COR-L47 (cell line): ENCODE data around the gene STK11IP.

Experiments used
- DNase-seq: peaks from one replicate; lab custom pipeline; 2025; lab: John Stamatoyannopoulos, UW

The STK11IP gene

DNA sequence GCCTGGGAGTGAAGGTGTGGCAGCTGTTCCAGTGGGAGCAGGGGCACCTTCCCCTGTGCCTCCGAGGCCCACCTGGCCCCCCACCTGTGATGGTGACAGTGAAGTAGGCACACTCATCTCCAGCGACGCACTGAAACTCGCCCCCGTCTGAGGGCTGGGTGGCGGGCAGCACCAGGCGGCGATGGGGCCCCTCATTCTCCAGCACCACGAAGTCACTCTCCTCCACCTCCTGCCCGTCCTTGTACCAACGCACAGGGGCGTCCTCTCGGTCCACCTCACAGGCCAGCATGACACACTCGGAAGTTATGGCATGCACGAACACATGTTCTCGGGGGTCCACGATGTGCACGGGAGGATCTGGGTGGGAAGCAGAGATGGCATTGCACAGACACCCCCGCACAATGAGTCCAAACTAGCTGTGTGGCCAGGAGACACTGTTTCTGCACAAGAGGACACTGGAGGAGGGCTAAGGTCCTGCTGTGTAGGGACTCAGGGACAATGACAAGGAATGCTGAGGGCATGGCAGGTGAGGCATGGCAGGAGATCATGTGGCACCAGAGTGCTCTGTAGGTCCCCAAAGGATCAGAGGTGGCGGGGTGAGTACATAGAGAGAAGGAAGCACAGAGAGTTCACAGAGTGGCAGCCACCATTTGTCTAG is 34.3 kb upstream of the STK11IP start:
- DNase-seq: no peak

DNA sequence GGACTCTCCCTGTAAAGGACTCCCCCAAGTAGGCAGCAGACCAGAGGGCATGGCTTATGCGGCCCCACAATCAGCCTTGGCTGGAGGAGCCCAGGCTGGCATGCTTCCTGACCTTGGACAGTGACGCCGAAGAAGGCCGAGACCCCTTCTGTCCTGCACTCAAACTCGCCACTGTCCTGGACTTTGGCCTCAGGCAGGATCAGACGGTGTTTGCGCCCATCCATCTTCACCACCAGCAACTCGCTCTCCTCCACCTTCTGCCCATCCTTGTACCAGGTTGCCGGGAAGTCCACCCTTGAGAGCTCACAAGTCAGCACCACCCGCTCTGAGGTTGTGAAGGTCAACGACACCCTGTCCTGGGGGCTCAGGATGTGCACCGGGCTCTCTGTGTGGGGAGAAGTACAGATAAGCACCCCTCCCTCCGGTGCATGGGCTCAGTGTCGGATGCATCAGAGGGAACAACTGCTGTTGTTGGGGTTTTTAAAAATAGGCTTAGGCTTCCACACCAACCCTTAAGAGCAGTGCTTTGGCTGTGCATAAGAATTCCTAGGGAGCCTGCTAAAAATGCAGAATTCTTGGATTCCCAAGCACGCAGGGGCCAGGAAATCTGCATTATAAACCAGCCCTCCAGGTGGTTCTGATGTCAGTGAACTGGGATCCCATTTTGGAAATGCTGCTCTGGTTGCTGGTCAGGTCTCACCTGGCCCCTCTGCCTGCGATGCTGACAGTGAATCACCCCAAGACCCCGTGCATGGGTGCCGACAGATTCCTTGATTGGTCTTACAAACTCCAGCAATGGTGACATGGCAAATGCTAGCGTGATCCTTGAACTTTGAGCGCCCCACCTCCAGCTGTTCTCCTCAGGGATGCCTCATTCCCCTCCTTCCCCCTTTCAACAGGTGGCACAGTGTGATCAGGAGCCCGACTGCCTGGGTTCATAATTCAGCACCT is 32.3 kb upstream of the STK11IP start:
- DNase-seq: no peak

DNA sequence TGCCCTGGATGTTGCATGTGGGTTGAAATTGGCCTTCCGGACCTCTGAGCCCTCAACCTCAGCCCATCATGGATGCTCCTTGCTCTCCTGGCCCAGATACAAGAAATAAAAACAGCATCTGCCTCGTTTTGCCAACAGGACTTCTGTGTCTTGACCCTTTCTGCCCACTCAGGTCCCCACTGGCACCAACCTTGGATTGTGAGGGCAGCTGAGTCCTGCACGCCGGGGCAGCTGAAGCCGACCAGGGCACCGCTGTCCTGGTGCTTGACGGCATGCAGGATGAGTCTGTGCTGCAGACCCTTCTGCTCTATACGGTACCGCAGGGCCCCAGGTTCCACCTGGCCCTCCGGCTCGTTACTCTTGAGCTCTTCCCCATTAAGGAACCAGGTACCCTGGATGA is 31.0 kb upstream of the STK11IP start:
- no peak for DNase-seq

DNA sequence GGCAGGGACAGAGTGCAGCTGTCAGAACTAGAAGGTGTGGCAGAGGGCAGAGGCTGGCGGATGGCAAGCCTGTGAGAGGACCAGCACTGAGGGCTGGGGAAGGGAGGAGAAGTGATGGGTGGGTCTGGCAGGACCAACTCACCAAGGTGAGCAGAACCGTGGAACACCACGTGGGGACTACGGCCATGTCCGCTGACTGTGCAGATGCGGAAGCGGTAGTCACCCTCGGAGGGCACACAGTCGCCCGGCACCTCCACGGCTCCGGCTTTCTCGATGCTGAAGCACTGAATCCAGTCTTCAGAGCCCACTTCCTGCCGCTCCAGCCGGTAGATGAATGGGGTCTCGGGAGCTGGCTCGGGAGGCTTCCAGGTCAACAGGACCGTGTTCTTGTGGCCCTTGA is 30.5 kb upstream of the STK11IP start:
- DNase-seq: no peak

DNA sequence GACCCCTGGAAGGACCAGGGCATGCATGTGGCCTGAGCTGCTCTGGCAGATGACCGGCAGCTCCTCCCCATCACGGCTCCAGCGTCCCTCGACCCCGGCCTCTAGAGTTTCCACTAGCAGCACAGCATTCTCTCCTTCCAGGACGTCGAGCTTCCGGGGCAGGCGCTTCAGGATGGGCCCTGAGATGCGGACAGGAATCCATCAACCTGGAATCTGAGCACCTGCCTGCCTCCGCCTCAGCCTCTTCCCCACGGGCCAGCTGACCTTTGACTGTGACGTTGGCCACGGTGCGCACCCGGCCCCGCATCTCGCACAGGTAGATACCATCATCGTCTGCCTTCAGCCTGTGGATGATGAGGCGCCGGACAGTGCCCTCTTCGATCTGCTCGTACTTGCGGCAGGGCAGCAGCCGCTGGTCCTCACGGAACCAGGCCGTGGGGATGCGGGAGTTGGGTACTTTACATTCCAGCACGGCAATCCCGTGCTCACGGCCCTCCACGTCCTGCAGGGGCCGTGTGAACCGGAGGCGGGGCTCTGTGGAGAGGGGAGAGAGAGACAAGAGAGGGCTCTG is 29.8 kb upstream of the STK11IP start:
- DNase-seq: no peak

DNA sequence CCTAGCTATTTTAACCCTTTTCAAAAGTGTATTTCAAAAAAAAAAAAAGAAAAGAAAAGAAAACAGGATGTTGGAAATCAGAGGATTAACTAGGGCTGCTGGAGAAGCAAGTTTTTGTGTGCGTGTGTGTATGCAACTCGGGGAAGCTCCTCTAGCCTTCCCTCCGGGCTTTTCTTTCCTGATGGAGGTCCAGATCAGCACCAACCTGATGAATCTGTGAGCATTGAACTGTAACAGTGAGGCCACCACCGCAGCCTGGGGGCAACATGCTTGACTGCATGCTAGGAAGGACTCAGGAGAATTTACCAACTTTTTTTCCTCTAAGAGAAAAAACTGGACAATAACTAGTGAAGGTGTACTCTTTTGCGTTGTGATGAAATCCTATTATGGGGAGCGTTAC is 28.6 kb upstream of the STK11IP start:
- DNase-seq: no peak

DNA sequence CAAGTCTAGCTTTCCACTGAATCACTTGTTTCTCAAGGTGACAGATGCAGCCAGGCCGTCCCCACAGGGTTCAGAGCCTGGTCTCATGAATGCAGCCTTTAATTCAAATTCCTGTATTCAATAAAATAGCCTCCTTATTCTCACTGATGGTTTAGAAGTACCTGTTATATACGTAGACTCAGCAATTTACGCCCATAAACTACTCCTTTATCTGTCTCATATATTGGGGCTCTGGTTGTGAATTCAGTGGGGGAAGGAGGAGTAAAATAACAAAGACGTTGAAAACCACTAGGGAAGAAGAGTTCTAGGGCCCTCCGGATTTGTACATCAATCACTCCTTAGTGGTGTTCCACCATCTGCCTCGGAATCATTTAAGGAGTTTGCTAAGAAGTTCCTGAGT is 28.0 kb upstream of the STK11IP start:
- no peak for DNase-seq

DNA sequence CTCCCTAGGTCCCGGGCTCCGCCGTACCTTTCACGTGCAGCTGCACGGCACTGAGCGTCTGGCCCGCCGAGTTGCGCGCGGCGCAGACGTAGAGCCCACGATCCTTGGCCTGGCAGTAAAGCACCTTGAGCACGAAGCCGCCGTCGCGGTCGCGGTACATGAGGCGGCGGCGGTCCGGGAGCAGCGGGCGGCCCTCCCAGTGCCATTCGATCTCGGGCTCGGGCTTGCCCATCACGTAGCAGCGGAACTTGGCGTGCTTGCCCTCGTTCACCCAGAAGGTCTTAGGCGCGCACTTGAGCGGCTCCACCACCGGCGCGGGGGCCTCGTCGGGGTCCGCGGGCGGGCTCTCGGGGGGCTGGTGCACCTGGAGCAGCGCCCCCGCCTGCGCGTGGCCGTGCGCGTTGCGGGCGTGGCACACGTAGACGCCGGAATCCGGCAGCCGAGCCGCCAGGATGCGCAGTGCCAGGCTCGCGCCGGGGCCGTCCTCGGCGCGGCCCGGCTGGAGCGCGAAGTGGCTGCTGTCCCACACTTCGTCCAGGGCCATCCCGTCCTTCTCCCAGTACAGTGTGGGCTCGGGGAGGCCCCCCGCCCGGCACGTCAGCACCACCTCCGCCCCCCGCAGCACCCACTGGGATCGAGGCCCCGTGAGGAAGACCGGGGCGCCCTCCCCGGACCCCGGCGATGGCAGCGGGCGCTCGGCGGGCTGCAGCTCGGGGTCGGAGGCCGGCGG is 27.3 kb upstream of the STK11IP start:
- peak; percentile 18 for DNase-seq

DNA sequence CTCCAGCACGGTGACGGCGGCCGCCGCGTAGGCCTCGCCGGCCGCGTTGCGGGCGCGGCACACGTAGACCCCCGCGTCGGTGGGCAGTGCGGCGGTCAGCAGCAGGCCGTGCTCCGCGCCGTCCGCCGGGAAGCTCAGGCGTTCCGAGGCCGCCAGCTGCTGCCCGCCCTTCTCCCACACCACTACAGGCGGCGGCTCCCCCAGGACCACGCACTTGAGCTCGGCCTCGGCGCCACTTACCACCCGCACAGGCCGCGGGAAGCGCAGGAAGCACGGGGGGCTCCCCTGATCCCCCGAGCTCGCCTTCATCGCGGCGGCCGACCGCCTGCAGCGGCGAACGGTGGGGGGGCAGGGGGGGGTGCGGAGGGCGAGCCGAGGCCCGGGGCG is 26.7 kb upstream of the STK11IP start:
- no peak for DNase-seq

DNA sequence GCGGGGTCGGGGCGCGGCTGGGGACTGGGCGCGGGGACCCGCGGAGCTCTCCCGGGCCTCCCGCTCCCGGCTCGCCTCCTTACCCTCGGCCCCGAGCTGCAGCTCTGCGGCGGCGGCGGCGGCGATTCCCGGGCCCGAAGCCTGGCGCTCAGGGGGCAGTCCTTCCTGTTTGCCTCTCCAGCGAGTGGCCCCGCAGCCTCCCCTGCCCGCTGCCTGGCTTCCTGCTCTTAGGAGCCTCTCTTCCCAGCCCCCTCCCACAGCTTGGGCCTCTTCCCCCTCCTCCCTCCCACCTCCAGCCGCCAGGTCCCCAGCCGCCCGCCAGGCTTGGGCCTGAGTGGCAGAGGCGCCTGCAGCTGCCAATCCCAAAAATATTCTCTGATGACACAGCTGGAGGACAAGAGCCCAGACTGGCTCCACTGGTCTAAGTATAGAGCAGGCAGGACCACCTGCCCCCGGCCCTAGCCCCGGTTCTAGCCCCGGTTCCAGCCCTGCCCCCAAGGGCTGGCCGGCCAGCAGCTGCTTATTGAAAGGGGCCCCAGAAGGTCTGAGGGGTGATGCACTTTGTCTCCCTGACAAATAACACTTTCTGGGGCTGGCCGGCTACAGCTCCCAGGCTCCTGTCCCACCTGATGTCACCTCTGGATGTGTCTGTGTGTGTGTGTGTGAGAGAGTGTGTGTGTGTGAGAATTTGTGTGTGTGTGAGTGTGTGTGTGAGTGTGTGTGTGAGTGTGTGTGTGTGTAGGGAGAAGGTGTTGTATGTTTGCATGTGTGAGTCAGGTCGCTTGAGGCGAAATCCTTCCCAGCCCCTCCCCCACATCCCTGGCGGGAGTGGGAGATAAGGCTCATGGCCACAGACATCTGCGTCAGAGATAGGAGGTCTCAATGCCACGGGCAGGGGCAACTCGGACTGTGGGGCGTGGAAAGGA is 26.1 kb upstream of the STK11IP start, which contains the start of gene OBSL1:
OBSL1 (minus strand) TSS at position 229 of the 926 bp plus-strand sequence. CDS start 307 bp downstream, outside the sequence.
- peak; percentile 88 for DNase-seq

DNA sequence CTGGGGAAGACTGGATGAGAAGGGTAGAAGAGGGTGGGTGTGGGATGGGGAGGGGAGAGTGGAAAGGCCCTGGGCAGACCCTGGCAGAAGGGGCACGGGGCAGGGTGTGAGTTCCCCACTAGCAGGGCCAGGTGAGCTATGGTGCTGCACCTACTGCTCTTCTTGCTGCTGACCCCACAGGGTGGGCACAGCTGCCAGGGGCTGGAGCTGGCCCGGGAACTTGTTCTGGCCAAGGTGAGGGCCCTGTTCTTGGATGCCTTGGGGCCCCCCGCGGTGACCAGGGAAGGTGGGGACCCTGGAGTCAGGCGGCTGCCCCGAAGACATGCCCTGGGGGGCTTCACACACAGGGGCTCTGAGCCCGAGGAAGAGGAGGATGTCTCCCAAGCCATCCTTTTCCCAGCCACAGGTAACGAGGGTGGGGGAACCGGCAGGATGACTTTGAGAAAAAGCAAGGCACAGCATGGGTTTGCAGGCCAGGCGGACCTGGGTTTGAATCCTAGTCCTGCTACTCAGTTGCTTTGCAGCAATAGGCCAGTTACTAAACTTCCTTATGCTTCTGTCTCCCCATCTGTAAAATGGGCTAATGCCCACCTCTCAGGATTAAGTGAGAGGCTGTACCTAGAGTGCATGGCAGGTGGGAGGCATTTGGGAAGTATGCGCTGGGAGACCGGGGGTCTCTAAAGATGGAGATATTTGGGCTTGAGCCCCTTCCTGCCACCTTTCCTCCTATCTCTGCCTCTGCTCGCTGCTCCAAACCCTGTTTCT is 25.2 kb upstream of the STK11IP start, which contains the start of gene INHA:
INHA (plus strand) TSS at position 74 of the 765 bp plus-strand sequence; CDS start at position 139, 65 bp downstream.
- DNase-seq: no peak

DNA sequence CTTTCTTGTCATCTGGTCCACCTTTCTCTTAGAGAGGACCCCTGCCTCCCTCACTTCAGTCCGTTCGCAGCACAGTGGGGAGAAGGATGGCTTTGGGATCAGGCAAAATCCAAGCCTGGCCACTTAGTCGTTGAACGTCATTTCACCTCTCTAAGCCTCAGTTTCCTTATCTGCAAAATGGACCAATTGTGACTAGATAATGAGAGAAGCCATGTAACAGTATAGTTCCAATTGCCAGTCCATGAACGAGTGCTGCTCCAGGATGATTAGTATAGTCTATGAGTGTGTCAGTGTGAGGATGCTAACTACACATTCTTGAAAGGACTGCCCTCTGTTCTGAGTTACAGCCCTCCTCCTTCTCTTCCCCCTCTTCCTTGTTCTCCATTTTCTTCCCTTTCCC is 24.5 kb upstream of the STK11IP start:
- DNase-seq: no peak

DNA sequence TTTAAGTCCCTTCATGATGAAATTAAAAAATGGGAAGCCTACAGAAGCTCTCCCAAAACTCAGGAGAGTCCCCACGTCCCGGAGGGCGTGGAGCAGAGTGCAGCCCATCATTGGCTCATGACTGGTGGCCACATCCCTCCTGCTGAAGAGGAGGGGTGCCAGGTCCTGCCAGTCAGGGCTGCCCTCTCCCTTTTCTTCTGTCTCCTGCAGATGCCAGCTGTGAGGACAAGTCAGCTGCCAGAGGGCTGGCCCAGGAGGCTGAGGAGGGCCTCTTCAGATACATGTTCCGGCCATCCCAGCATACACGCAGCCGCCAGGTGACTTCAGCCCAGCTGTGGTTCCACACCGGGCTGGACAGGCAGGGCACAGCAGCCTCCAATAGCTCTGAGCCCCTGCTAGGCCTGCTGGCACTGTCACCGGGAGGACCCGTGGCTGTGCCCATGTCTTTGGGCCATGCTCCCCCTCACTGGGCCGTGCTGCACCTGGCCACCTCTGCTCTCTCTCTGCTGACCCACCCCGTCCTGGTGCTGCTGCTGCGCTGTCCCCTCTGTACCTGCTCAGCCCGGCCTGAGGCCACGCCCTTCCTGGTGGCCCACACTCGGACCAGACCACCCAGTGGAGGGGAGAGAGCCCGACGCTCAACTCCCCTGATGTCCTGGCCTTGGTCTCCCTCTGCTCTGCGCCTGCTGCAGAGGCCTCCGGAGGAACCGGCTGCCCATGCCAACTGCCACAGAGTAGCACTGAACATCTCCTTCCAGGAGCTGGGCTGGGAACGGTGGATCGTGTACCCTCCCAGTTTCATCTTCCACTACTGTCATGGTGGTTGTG is 23.0 kb upstream of the STK11IP start:
- no peak for DNase-seq

DNA sequence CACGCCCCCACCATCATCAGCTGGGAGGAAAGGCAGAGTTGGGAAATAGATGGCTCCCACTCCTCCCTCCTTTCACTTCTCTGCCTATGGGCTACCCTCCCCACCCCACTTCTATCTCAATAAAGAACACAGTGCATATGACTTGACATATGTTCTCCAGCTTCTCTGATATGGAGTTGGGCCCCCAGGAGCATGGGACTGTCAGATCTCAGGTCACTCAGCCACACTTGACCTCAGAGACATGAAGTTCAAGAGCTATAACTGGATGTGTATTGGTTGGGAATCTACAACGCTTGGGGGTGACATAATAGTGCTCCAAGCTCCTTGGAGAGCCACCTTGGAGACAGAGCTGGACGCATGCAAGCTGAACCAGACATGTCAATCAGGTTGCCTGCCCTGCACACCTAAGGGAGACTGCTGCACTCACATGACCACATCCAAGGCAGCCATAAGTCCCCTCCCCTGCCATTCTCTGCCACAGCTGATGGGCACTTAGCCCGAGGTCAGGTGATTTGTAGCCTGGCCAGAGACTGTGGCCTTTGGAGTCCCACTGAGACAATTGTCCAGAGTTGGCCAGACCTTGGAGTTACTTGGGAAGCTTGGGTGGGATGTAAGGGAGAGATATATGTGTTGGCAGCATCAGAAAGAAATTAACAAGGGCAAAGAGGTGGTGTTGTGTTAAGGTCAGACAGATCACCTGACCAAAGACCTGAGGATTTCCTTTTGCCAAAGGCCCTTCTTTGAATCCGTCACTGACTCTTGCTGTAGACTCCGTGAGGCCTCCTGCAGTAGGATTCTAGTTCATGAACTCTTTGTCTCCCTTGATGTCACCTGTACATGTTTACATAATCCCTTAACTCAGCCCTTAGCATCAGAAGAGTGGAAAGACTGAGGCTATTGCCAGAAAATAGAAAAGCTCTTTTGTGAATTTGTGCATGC is 21.8 kb upstream of the STK11IP start:
- DNase-seq: no peak

DNA sequence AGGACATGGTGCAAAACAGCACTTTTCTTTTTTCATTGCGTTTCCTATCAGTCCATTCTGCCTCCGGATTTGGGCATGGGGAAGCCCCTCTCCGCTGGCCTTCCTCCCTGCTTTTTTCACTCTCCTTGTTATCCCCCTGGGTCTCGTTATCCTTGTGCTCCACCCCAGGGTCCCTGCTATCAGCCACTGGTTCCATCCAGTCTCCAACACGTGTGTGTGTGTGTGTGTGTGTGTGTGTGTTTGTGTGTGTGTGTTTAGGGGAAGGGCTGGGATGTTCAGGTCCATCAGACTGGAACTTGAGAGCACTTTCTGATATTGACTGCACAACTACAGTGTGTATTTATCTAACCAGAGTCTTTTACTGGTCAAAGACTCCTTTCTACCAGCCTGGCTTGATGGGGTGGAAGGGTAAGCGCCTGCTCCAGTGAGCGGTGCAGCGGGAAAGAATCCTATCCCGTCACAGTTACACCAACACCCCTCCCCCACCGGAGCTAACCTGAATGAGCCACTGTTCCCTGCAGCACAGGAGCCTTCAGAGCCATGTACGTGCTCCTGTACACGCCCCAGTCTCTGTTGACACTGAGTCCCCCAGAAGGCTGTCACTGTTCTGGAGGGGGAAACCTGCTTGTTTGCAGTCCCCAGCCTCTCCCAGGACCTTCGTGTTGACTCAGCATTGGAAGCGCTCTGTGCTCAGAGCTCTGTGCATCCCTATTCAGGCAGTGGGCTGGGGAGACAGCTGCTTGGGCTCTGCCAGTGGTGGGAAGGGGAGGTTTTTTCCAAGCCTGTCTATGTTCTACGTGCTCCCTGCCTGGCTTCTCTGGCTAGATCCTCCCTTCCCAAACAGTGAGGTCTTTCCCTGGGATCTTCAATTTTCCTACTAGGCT is 20.9 kb upstream of the STK11IP start:
- DNase-seq: no peak

DNA sequence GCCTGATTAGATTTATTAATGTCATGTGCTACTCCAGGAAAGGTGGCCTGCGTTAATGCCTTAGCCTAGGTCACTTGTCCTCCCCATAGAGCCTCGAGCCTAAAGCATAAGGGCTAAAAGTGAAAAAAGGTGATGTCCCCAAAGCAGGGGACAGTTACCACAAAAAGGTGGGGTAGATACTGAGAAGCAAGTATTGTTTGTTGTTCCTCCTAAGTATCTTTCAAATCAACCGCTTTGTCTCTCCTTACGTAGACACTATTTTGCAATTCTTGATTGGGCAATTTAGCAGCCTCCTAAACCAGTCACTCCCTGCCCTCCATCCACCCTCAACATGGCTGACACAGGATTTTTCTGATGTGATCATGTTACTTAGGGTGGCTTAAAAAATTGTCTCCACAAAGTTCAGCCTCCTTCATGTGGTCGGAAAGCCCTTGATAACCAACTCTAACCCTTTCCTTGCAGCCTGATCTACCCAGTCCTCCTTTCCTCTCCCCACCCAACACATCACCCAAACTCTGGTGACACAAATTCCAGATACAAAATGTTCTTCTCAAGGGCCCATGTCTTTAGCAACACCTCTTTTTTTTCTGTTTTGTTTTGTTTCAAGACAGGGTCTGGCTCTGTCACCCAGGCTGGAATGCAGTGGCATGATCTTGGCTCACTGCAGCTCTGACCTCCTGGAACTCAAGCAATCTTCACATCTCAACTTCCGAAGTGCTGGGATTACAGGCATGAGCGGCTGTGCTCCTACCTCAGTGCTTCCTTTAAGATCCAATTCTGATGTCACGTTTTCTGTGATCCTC is 18.6 kb upstream of the STK11IP start:
- DNase-seq: no peak
